HL-60 (cell line): ENCODE results near the gene ACRV1.

Experiments used
- GABPA ChIP-seq: IDR thresholded peaks from 2 replicates; pipeline ENCODE4 v1.6.1; 2012; ENCODE audit warnings: low read depth
- POLR2AphosphoS5 ChIP-seq: IDR thresholded peaks from 2 replicates; pipeline ENCODE4 v1.6.1; 2012; ENCODE audit warnings: low read depth
- REST ChIP-seq: IDR thresholded peaks from 2 replicates; pipeline ENCODE4 v1.6.1; 2012; ENCODE audit warnings: low read depth; ENCODE audit not compliant: insufficient replicate concordance
- SPI1 ChIP-seq: IDR thresholded peaks from 2 replicates; pipeline ENCODE4 v1.6.1; 2012; ENCODE audit warnings: low read depth, mild to moderate bottlenecking, borderline replicate concordance
- TF ChIP-seq, protein P1 (sequence below): IDR thresholded peaks from one replicate; pipeline ENCODE4 v1.5.1; 2011; ENCODE audit warnings: low read length, control low read depth, inconsistent platforms; ENCODE audit not compliant: insufficient read depth

DNA sequence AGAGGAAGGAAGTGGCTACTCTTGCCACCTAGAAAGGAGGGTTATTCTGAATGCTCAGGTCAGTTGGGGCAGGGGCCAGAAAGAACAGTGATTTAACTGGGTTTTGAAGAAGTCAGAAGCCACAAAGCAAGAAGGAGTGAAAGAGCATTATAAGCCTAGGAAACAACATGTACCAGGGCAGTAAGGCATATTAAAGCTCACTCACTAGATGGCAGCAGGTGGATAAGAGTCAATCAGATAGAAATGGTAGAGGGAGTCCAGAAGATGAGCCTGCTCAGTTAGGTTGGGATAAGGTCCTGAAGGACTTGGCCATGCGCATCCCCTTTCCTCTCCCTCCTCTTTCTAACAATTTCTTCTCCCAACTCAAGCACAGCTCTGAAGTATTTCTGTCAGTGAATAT lies 43.5 kb upstream of the ACRV1 start:
- TF ChIP-seq, protein P1, sequence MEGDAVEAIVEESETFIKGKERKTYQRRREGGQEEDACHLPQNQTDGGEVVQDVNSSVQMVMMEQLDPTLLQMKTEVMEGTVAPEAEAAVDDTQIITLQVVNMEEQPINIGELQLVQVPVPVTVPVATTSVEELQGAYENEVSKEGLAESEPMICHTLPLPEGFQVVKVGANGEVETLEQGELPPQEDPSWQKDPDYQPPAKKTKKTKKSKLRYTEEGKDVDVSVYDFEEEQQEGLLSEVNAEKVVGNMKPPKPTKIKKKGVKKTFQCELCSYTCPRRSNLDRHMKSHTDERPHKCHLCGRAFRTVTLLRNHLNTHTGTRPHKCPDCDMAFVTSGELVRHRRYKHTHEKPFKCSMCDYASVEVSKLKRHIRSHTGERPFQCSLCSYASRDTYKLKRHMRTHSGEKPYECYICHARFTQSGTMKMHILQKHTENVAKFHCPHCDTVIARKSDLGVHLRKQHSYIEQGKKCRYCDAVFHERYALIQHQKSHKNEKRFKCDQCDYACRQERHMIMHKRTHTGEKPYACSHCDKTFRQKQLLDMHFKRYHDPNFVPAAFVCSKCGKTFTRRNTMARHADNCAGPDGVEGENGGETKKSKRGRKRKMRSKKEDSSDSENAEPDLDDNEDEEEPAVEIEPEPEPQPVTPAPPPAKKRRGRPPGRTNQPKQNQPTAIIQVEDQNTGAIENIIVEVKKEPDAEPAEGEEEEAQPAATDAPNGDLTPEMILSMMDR = peak; percentile 2
- TF ChIP-seq REST = no peak
- TF ChIP-seq POLR2AphosphoS5 = no peak
- no peak for TF ChIP-seq GABPA
- no peak for TF ChIP-seq SPI1
